Measurements from ENCODE around the gene SVIL. TPM values are rescaled to one million over a fixed set of nuclear protein-coding genes. Genes with fewer than 3 reads are reported as not detected.

Gene SVIL
- total RNA-seq, 1 donor from 2014 or later: 25.1 TPM

DNA sequence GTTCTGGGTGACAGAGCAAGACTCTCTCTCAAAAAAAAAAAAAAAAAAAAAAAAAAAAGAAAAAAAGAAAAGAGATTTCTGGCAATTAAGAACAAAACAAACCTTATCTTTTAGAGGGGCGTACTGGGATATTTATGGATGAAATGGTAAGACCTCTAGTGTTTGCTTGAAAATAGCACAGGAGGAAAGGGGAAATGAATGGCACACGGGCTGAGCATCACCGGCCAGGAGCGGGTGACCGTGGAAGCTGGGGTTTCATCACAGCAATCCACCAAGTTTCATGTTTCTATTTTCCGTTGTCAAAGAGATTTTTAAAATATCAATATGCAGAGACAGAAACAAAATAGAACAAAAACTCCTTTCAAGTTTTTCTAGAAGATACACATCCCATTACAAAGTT is 105.6 kb downstream of the SVIL start:
- H3F3A ChIP-seq (ENCODE audit: low read depth): peaks cover 24% of the 10 kb centered on the region
- H3K27ac Mint-ChIP-seq: peak overlapping the region; percentile 50
- H3K4me3 ChIP-seq: no peak overlapping the region
- peaks cover 16% of the 10 kb centered on the region for H3K36me3 Mint-ChIP-seq
- peaks cover 30% of the 10 kb centered on the region for H3K4me1 Mint-ChIP-seq
- TF ChIP-seq EZH2 (IDR thresholded peaks at IDR 0.05) (no peak), EZH2phosphoT487 (IDR thresholded peaks at IDR 0.05) (no peak)
- TF ChIP-seq, protein P1, sequence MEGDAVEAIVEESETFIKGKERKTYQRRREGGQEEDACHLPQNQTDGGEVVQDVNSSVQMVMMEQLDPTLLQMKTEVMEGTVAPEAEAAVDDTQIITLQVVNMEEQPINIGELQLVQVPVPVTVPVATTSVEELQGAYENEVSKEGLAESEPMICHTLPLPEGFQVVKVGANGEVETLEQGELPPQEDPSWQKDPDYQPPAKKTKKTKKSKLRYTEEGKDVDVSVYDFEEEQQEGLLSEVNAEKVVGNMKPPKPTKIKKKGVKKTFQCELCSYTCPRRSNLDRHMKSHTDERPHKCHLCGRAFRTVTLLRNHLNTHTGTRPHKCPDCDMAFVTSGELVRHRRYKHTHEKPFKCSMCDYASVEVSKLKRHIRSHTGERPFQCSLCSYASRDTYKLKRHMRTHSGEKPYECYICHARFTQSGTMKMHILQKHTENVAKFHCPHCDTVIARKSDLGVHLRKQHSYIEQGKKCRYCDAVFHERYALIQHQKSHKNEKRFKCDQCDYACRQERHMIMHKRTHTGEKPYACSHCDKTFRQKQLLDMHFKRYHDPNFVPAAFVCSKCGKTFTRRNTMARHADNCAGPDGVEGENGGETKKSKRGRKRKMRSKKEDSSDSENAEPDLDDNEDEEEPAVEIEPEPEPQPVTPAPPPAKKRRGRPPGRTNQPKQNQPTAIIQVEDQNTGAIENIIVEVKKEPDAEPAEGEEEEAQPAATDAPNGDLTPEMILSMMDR (IDR thresholded peaks at IDR 0.05): no peak
- H4K20me1 ChIP-seq (ENCODE audit: low read depth): no peaks in the 10 kb centered on the region
- no peak overlapping the region for H2AFZ ChIP-seq (replicated peaks)
- H3K4me3 Mint-ChIP-seq: no peak overlapping the region
- H3K27ac ChIP-seq: no peak overlapping the region
- no peak overlapping the region for H3K9ac ChIP-seq
- no peak for DNase-seq (ENCODE audit: low spot score)
- no peak overlapping the region for H3K4me2 ChIP-seq
- H3K9me3 ChIP-seq (ENCODE audit: low read depth): no peaks in the 10 kb centered on the region
- H3K36me3 ChIP-seq: no peaks in the 10 kb centered on the region
- peaks cover 16% of the 10 kb centered on the region for H3K4me1 ChIP-seq
- no peaks in the 10 kb centered on the region for H3K79me2 ChIP-seq (ENCODE audit: low read depth)
- peaks cover 6% of the 10 kb centered on the region for H3K27me3 Mint-ChIP-seq (ENCODE audit: insufficient read depth, low read depth)
- no peaks in the 10 kb centered on the region for H3K27me3 ChIP-seq
- H3K9me3 Mint-ChIP-seq: no peaks in the 10 kb centered on the region

DNA sequence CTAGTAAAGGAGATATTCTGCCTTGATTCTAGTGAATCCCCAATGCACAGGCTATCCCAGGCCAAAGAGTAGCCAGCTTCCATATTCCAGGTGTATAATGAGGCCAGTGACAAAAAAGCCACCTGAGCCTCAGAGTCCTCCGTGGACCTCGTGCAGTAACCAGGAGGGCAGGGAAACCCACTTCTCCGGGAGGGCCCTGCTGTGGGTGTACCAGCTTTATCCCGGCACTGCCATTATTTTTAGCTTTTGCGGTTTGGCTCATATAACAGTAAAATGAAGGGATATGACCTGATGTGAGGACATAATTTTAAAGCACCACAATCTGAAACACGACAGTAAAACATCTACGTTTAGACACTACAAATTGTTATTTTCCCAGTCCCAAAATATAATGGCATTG is 109.0 kb downstream of the SVIL start:
- Histone ChIP-seq H3K4me1 (peaks cover 7% of the 10 kb centered on the region), H3K9ac (no peak overlapping the region), H3K79me2 (ENCODE audit: low read depth) (no peaks in the 10 kb centered on the region), H3K4me3 (no peak overlapping the region), H2AFZ (replicated peaks) (no peak overlapping the region), H3K27me3 (no peaks in the 10 kb centered on the region), H3F3A (ENCODE audit: low read depth) (peaks cover 11% of the 10 kb centered on the region), H3K27ac (no peak overlapping the region), H4K20me1 (ENCODE audit: low read depth) (no peaks in the 10 kb centered on the region), H3K36me3 (no peaks in the 10 kb centered on the region), H3K4me2 (no peak overlapping the region), H3K9me3 (ENCODE audit: low read depth) (no peaks in the 10 kb centered on the region)
- Mint-ChIP-seq H3K4me1 (peaks cover 41% of the 10 kb centered on the region), H3K4me3 (no peak overlapping the region), H3K27ac (no peak overlapping the region), H3K9me3 (no peaks in the 10 kb centered on the region), H3K27me3 (ENCODE audit: insufficient read depth, low read depth) (peaks cover 2% of the 10 kb centered on the region), H3K36me3 (peaks cover 31% of the 10 kb centered on the region)
- TF ChIP-seq, protein P1 (IDR thresholded peaks at IDR 0.05): no peak
- no peak for TF ChIP-seq EZH2 (IDR thresholded peaks at IDR 0.05)
- TF ChIP-seq EZH2phosphoT487 (IDR thresholded peaks at IDR 0.05): no peak
- no peak for DNase-seq (ENCODE audit: low spot score)

DNA sequence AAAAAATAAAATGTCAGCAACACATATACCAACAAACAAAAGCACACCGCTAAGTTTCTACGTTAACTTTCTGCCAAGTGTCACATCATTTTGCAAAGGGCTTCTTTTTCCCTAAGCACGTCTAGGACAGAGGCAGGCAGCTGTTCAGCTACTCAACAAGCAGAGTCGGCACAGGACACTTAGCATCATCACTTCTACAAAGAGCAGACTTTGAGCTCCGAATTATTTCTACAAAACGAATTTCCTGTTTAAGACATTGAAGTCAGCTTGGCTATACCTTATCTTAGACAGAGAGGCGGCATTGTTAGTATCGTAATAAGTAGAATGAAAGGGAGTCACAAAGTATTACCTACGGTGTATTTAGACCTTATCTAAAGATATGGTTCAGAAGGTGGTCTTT is 110.1 kb downstream of the SVIL start:
- Histone ChIP-seq H3K4me1 (no peaks in the 10 kb centered on the region), H3K4me2 (no peak overlapping the region), H3K27me3 (no peaks in the 10 kb centered on the region), H3K36me3 (no peaks in the 10 kb centered on the region), H3K27ac (no peak overlapping the region), H3F3A (ENCODE audit: low read depth) (peaks cover under 1% of the 10 kb centered on the region), H3K79me2 (ENCODE audit: low read depth) (no peaks in the 10 kb centered on the region), H3K4me3 (no peak overlapping the region), H3K9me3 (ENCODE audit: low read depth) (no peaks in the 10 kb centered on the region), H3K9ac (no peak overlapping the region), H2AFZ (replicated peaks) (no peak overlapping the region), H4K20me1 (ENCODE audit: low read depth) (no peaks in the 10 kb centered on the region)
- DNase-seq (ENCODE audit: low spot score): no peak
- H3K9me3 Mint-ChIP-seq: no peaks in the 10 kb centered on the region
- H3K36me3 Mint-ChIP-seq: peaks cover 32% of the 10 kb centered on the region
- H3K4me3 Mint-ChIP-seq: no peak overlapping the region
- no peak overlapping the region for H3K27ac Mint-ChIP-seq
- peaks cover 33% of the 10 kb centered on the region for H3K4me1 Mint-ChIP-seq
- H3K27me3 Mint-ChIP-seq (ENCODE audit: insufficient read depth, low read depth): no peaks in the 10 kb centered on the region
- TF ChIP-seq EZH2 (IDR thresholded peaks at IDR 0.05) (no peak), EZH2phosphoT487 (IDR thresholded peaks at IDR 0.05) (no peak)
- TF ChIP-seq, protein P1 (IDR thresholded peaks at IDR 0.05): no peak
